HepG2 (cell line): ENCODE data around the gene ALPL. TPM values are rescaled to one million over a fixed set of nuclear protein-coding genes. Genes with fewer than 3 reads are reported as not detected.

ENCODE experiments used
- BCL6 ChIP-seq: IDR thresholded peaks from 2 replicates; pipeline ENCODE4 v1.6.1; 2016; ENCODE audit warnings: missing genetic modification reagents, missing compliant biosample characterization
- MATR3 ChIP-seq: sonication (generic); formaldehyde crosslinking; IDR thresholded peaks from 2 replicates; pipeline ENCODE4 v1.4.0; 2020; ENCODE audit warnings: missing genetic modification reagents
- SIN3A ChIP-seq: IDR thresholded peaks from 2 replicates; pipeline ENCODE4 v1.6.1; 2011; ENCODE audit warnings: low read depth, mild to moderate bottlenecking, control low read depth, low read length, borderline replicate concordance
- ZFP36L1 ChIP-seq: sonication (generic); formaldehyde crosslinking; IDR thresholded peaks from 2 replicates; pipeline ENCODE4 v1.8.0; 2022; ENCODE audit warnings: mild to moderate bottlenecking, missing genetic modification reagents, moderate library complexity
- ZFX ChIP-seq: sonication (generic); formaldehyde crosslinking; IDR thresholded peaks from 2 replicates; pipeline ENCODE4 v1.4.0; 2020; ENCODE audit warnings: mild to moderate bottlenecking, low read depth, missing genetic modification reagents, moderate library complexity
- ZNF558 ChIP-seq: sonication (generic); formaldehyde crosslinking; IDR thresholded peaks from 2 replicates; pipeline ENCODE4 v1.9.0; 2022; ENCODE audit warnings: mild to moderate bottlenecking, missing genetic modification reagents, borderline replicate concordance
- ZNF614 ChIP-seq: IDR thresholded peaks from 2 replicates; pipeline ENCODE4 v1.6.1; 2018; ENCODE audit warnings: missing biosample characterization, missing genetic modification reagents, inconsistent platforms, borderline replicate concordance
- ZNF615 ChIP-seq: sonication (generic); formaldehyde crosslinking; IDR thresholded peaks from 2 replicates; pipeline ENCODE4 v1.5.0; 2020; ENCODE audit warnings: mild to moderate bottlenecking, missing genetic modification reagents, borderline replicate concordance
- ZNF746 ChIP-seq: sonication (generic); formaldehyde crosslinking; IDR thresholded peaks from 2 replicates; pipeline ENCODE4 v1.8.0; 2022; ENCODE audit warnings: mild to moderate bottlenecking, missing genetic modification reagents
- ZNF792 ChIP-seq: IDR thresholded peaks from 2 replicates; pipeline ENCODE4 v1.6.1; 2016
- polyA plus RNA-seq, 8 experiments: library from polyadenylated mRNA; depleted of rRNA in 3 of 8; stranded (reverse) in 7 of 8; unstranded in 1 of 8; fragments of >200 nt; fragmentation: Illumina TruSeq in 4 of 8; extraction: Trizol in 4 of 8; gene quantifications; 2 replicates each; pipeline versions ENCODE4 v1.2.1 to v1.2.3, GENCODE V29; 2011 to 2016; ENCODE audit warnings: low read depth in 4 of 8, missing spikeins in 1 of 8, mixed read lengths in 1 of 8; ENCODE audit not compliant: insufficient read depth in 1 of 8
- total RNA-seq, 5 experiments: library from RNA; depleted of rRNA; stranded (reverse); fragments of >200 nt; fragmentation: Illumina TruSeq; extraction: Trizol; gene quantifications; 2 replicates each; pipeline ENCODE4 v1.2.3, GENCODE V29; 2016; ENCODE audit warnings: low read depth in 1 of 5
- TF ChIP-seq, protein P1 (sequence below): sonication (generic); formaldehyde crosslinking; IDR thresholded peaks from 2 replicates; pipeline ENCODE4 v1.8.0; 2022; ENCODE audit warnings: missing genetic modification reagents, mild to moderate bottlenecking, borderline replicate concordance
- TF ChIP-seq, protein P2 (sequence below): sonication (generic); formaldehyde crosslinking; IDR thresholded peaks from 2 replicates; pipeline ENCODE4 v1.5.0; 2020; ENCODE audit warnings: mild to moderate bottlenecking, missing genetic modification reagents, borderline replicate concordance
- TF ChIP-seq, protein P3 (sequence below): sonication (generic); formaldehyde crosslinking; IDR thresholded peaks from 2 replicates; pipeline ENCODE4 v1.5.0; 2020; ENCODE audit warnings: missing genetic modification reagents
- TF ChIP-seq, protein P4 (sequence below): IDR thresholded peaks from 2 replicates; pipeline ENCODE4 v1.6.1; 2016; ENCODE audit warnings: mild to moderate bottlenecking
- TF ChIP-seq, protein P5 (sequence below): sonication (generic); formaldehyde crosslinking; IDR thresholded peaks from 2 replicates; pipeline ENCODE4 v1.8.1; 2023; ENCODE audit warnings: missing genetic modification reagents, inconsistent platforms, borderline replicate concordance
- TF ChIP-seq, protein P6 (sequence below): sonication (generic); formaldehyde crosslinking; IDR thresholded peaks from 2 replicates; pipeline ENCODE4 v1.5.0; 2020; ENCODE audit warnings: missing genetic modification reagents
- TF ChIP-seq, protein P7 (sequence below), 2 experiments: fragments of 450-650 bp in 1 of 2; sonication (generic) in 1 of 2; formaldehyde crosslinking; IDR thresholded peaks; 2 replicates each; pipeline versions ENCODE4 v1.5.0 to v1.8.0; 2020 to 2022; ENCODE audit warnings: mild to moderate bottlenecking in 1 of 2, missing genetic modification reagents in 1 of 2

Gene ALPL
- total and polyA plus RNA-seq, 2 of the 13 experiments (the other 11 are each of a cell fraction or from before 2014, with no cell fraction given) = 0.12 TPM; not detected in 1

DNA sequence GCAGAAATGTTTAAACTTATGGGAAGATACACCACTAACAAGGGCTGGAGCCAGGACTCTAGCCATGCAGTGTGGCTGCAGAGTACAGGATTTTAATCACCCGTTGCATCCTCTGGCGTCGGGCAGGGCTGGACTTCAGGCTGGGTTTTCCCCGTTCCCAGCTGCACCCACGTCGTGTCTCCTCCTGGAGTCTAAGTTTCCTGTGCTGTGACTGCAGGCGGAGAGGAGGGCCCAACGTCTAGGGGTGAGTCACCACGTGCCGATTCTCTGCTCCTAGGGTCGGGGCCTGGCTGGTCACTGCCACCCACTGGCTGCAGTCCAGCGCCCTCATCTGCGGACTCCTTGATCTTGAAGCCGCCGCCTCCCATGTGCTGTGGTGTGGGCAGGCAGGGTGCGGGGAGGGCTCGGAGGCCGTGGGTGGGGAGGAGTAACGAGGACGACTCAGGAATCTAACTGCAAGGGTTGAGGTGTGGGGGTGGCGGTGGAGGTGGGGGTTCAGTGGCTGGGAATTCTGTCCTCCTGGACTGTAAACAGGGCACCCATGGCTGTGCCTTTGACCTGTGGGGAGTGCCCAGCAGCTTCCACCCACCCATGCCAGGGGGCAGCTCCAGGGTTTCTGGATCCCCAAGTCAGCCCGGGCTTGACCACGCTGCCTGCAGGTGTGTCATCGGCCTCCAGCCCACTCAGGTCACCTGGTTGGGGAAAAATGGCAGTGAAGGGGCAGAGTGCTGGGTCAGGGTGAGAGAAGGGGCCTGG is 77.8 kb downstream of the ALPL start (continued):
- no peak for TF ChIP-seq SIN3A
- TF ChIP-seq ZNF746 (CRISPR knock-in tag) = 0 out of 2 replicates have a peak, but pooled peaks have one; percentile 47
- TF ChIP-seq, protein P1, sequence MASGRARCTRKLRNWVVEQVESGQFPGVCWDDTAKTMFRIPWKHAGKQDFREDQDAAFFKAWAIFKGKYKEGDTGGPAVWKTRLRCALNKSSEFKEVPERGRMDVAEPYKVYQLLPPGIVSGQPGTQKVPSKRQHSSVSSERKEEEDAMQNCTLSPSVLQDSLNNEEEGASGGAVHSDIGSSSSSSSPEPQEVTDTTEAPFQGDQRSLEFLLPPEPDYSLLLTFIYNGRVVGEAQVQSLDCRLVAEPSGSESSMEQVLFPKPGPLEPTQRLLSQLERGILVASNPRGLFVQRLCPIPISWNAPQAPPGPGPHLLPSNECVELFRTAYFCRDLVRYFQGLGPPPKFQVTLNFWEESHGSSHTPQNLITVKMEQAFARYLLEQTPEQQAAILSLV (CRISPR knock-in tag) = no peak
- TF ChIP-seq, protein P2, sequence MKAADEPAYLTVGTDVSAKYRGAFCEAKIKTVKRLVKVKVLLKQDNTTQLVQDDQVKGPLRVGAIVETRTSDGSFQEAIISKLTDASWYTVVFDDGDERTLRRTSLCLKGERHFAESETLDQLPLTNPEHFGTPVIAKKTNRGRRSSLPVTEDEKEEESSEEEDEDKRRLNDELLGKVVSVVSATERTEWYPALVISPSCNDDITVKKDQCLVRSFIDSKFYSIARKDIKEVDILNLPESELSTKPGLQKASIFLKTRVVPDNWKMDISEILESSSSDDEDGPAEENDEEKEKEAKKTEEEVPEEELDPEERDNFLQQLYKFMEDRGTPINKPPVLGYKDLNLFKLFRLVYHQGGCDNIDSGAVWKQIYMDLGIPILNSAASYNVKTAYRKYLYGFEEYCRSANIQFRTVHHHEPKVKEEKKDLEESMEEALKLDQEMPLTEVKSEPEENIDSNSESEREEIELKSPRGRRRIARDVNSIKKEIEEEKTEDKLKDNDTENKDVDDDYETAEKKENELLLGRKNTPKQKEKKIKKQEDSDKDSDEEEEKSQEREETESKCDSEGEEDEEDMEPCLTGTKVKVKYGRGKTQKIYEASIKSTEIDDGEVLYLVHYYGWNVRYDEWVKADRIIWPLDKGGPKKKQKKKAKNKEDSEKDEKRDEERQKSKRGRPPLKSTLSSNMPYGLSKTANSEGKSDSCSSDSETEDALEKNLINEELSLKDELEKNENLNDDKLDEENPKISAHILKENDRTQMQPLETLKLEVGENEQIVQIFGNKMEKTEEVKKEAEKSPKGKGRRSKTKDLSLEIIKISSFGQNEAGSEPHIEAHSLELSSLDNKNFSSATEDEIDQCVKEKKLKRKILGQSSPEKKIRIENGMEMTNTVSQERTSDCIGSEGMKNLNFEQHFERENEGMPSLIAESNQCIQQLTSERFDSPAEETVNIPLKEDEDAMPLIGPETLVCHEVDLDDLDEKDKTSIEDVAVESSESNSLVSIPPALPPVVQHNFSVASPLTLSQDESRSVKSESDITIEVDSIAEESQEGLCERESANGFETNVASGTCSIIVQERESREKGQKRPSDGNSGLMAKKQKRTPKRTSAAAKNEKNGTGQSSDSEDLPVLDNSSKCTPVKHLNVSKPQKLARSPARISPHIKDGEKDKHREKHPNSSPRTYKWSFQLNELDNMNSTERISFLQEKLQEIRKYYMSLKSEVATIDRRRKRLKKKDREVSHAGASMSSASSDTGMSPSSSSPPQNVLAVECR (CRISPR knock-in tag) = 0 out of 2 replicates have a peak, but pooled peaks have one; percentile 24
- peak; percentile 7; the same call in 1 of the 2 replicates for TF ChIP-seq BCL6 (CRISPR knock-in tag)
- TF ChIP-seq, protein P3, sequence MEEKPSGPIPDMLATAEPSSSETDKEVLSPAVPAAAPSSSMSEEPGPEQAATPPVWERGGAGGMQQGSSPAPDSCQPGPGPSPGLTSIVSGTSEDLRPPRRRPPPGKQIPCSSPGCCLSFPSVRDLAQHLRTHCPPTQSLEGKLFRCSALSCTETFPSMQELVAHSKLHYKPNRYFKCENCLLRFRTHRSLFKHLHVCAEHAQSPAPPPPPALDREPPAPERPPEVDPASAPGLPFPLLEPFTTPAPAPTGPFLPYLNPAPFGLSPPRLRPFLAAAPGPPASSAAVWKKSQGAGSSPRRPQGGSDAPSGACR = 0 out of 2 replicates have a peak, but pooled peaks have one; percentile 39
- TF ChIP-seq, protein P4, sequence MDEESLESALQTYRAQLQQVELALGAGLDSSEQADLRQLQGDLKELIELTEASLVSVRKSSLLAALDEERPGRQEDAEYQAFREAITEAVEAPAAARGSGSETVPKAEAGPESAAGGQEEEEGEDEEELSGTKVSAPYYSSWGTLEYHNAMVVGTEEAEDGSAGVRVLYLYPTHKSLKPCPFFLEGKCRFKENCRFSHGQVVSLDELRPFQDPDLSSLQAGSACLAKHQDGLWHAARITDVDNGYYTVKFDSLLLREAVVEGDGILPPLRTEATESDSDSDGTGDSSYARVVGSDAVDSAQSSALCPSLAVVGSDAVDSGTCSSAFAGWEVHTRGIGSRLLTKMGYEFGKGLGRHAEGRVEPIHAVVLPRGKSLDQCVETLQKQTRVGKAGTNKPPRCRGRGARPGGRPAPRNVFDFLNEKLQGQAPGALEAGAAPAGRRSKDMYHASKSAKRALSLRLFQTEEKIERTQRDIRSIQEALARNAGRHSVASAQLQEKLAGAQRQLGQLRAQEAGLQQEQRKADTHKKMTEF = 0 out of 2 replicates have a peak, but pooled peaks have one; percentile 25
- TF ChIP-seq ZFX = peak; percentile 82
- peak; percentile 44; the same call in 1 of the 2 replicates for TF ChIP-seq ZNF614
- 0 out of 2 replicates have a peak, but pooled peaks have one; percentile 49 for TF ChIP-seq ZNF792 (CRISPR knock-in tag)
- TF ChIP-seq, protein P5, sequence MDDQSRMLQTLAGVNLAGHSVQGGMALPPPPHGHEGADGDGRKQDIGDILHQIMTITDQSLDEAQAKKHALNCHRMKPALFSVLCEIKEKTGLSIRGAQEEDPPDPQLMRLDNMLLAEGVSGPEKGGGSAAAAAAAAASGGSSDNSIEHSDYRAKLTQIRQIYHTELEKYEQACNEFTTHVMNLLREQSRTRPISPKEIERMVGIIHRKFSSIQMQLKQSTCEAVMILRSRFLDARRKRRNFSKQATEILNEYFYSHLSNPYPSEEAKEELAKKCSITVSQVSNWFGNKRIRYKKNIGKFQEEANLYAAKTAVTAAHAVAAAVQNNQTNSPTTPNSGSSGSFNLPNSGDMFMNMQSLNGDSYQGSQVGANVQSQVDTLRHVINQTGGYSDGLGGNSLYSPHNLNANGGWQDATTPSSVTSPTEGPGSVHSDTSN = no peak
- TF ChIP-seq, protein P6, sequence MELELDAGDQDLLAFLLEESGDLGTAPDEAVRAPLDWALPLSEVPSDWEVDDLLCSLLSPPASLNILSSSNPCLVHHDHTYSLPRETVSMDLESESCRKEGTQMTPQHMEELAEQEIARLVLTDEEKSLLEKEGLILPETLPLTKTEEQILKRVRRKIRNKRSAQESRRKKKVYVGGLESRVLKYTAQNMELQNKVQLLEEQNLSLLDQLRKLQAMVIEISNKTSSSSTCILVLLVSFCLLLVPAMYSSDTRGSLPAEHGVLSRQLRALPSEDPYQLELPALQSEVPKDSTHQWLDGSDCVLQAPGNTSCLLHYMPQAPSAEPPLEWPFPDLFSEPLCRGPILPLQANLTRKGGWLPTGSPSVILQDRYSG (CRISPR knock-in tag) = no peak
- no peak for TF ChIP-seq MATR3
- no peak for TF ChIP-seq ZNF615 (CRISPR knock-in tag)
- TF ChIP-seq ZNF558 = no peak
- TF ChIP-seq, protein P7, sequence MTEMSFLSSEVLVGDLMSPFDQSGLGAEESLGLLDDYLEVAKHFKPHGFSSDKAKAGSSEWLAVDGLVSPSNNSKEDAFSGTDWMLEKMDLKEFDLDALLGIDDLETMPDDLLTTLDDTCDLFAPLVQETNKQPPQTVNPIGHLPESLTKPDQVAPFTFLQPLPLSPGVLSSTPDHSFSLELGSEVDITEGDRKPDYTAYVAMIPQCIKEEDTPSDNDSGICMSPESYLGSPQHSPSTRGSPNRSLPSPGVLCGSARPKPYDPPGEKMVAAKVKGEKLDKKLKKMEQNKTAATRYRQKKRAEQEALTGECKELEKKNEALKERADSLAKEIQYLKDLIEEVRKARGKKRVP (CRISPR knock-in tag; IDR thresholded peaks at IDR 0.05) = peak in 1 of 2 experiments; percentile 38; a peak in 1 of 4 replicates
- 0 out of 2 replicates have a peak, but pooled peaks have one; percentile 54 for TF ChIP-seq ZFP36L1 (CRISPR knock-in tag)
